ENCODE measurements around the gene MYO9B.

Gene MYO9B

DNA sequence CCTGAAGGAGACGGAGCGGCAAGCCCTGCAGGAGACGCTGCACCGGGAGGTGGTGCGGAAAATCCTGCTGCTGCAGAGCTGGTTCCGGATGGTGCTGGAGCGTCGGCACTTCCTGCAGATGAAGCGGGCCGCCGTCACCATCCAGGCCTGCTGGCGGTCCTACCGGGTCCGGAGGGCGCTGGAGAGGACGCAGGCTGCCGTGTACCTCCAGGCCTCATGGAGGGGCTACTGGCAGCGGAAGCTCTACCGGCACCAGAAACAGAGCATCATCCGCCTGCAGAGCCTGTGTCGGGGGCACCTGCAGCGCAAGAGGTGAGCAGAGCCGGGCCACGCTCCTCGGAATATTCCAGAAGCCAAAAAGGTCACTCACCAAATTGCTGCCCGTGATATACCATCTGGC is 117.2 kb downstream of the MYO9B start:
- no peak for DNase-seq

DNA sequence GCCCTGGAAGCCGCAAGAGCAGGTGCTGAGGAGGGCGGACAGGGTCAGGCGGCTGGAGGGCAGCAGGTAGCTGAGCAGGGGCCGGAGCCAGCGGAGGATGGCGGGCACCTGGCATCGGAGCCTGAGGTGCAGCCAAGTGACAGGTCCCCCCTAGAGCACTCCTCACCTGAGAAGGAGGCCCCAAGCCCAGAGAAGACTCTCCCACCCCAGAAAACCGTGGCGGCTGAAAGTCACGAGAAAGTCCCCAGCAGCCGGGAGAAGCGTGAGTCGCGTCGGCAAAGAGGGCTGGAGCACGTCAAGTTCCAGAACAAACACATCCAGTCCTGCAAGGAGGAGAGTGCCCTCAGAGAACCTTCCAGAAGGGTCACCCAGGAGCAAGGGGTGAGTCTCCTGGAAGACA is 119.0 kb downstream of the MYO9B start:
- DNase-seq, result no peak

DNA sequence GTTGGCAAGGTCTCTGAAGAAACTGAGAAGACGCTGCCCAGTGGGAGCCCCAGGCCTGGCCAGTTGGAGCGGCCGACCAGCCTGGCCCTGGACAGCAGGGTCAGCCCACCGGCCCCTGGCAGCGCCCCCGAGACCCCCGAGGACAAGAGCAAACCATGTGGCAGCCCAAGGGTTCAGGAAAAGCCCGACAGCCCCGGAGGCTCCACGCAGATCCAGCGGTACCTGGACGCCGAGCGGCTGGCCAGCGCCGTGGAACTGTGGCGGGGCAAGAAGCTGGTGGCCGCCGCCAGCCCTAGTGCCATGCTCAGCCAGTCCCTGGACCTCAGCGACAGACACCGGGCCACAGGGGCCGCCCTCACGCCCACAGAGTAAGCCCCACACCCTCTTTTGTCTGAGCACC is 119.5 kb downstream of the MYO9B start:
- no peak for DNase-seq

DNA sequence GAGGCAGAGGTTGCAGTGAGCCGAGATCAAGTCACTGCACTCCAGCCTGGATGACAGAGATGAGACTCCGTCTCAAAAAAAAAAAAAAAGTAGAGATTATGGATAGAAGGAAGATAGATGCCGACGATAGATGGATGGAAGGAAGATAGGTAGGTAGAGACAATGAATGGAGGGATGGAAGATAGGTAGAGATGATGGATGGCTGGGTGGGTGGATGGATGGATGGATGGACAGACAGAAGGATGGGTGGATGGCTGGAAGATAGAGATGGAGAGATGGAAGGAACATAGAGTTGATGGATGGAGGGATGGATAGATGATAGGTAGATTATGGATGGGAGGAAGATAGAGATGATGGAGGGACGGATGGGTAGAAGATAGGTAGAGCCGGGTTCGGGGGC is 121.0 kb downstream of the MYO9B start:
- DNase-seq, result no peak

DNA sequence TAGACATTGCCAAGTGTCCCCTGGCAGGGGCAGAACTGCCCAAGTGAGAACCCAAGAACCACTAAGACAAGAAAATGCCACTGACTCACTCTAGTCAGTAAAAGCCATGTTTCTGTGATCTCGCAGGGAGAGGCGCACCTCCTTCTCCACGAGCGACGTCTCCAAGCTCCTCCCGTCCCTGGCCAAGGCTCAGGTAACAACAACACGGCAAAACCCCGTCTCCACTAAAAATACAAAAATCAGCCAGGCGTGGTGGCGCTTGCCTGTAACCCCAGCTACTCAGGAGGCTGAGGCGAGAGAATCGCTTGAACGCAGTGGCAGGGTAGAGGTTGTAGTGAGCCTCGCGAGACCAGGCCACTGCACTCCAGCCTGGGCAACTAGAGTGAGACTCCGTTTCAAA is 122.1 kb downstream of the MYO9B start:
- no peak for DNase-seq

DNA sequence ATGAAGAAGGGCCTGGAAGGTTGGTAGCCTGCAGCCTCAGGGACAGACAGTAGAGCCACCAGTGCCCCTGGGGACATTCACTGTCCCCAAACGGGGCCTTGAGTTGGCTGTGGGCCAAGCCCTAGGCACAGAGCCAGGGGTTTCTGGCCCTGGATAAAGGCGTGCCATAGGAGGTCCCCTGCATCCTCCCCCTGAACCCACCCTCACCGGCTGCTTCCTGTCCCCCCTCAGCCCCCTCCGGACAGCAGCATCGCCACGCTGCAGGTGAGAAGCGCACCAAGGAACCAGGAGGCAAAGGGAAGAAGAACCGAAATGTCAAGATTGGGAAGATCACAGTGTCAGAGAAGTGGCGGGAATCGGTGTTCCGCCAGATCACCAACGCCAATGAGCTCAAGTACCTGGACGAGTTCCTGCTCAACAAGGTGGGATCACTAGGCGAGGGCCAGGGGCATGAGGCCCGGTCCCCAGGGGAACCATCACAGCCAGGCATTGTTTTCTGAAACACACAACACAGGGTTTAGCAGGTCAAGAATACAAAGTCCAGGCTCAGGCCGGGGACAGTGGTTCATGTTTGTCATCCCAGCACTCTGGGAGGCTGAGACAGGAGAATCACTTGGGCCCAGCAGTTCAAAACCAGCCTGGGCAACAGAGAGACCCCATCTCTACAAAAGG is 125.0 kb downstream of the MYO9B start:
- no peak for DNase-seq

DNA sequence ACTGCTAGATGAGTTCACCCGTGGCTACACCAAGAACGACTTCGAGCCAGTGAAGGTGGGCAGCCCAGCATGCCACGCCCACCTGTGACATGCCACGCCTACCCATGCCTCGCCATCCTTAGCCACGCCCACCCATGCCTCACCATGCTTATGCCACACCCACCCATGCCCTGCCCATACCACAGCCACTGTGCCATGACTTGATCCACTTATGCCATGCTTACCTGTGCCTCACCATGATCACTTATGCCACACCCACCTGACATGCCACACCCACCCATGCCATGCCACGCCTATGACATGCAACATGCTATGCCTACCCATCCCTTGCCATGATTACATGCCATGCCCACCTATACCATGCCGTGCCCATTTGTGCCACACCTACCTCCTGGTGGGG is 126.7 kb downstream of the MYO9B start:
- no peak for DNase-seq

DNA sequence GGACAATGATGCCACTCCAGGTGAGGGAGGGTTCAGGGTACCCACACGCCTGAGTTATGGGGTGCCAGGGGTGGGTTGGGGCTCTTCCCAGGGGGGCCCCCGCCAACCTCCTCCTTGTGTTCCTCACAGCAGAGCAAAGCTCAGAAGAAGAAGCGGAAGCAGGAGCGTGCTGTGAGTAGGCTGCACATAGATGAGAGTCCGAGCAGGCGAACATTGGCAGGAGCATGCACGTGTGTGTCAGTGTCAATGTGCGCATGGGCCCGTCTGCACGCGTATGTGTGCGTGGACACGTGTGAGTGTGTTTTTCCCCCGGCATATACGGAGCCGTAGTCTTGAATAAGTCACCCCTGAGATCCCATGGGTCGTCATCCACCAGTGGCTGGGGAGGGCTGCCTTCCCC is 127.1 kb downstream of the MYO9B start:
- no peak for DNase-seq

DNA sequence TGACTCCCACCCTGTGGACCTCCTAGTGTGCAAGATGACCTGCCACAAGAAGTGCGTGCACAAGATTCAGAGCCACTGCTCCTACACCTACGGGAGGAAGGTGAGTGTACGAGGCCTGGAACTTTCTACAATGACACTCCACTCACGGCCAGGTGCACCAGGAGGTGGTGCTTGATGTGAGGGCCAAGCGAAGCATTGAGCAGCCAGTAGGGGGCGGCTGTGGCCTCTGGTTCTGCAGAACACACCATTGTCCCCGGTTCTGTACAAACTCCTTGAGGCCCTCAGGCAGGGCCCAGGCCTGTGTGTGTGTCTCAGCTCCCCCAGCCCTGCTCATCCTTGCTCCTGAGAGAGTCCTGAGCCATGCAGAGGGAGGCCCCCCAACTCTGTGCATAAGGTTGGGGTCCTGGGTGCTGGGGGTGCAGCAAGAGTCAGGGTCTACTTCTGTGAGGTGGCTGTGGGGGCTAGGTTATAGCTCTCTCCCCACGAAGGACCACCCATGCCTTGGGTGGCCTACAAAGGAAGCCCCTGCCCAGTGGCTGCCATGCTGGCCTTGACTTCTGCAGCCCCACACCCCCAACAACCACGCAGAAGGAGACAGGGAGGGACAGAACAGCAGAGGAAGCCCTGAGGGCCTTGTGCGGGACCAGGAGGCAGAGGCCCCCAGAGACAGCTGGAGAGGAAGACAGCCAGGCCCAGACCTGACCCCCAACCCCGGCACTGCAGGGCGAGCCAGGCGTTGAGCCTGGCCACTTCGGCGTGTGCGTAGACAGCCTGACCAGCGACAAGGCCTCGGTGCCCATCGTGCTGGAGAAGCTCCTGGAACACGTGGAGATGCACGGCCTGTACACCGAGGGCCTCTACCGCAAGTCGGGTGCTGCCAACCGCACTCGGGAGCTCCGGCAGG is 129.9 kb downstream of the MYO9B start:
- DNase-seq, result peak; percentile 64 to 65

DNA sequence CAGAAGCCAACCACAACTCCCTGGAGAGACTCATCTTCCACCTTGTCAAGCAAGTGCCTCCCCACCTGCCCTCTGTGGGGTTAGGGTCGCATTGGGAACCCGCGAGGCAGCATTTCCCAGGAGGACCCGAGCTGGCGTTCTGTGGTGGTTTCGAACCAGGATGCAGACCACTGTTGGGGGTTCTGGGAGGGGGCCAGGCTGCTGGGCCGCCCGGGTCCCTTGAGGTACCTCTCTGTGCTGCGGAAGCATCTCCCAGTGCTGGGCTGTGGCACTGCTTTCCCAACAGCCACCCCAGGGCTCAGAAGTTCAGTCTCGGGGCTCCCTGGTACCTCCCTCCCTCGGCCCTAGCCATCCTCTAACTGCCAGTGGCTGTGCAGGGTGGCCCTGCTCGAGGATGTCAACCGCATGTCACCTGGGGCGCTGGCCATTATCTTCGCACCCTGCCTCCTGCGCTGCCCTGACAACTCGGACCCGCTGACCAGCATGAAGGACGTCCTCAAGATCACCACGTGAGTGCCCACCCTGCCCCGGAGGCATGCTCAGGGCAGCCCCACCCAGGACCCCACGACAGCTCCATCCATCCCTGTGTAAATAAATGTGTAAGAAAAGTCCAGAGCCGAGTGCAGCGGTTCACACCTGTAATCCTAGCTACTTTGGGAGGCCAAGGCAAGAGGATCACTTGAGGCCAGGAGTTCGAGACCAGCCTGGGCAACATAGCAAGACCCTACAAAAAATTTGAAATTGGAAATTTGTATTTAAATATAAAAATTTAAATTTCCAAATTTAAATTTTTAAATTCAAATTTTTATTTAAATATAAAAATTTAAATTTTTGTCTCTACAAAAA is 131.4 kb downstream of the MYO9B start:
- no peak for DNase-seq

DNA sequence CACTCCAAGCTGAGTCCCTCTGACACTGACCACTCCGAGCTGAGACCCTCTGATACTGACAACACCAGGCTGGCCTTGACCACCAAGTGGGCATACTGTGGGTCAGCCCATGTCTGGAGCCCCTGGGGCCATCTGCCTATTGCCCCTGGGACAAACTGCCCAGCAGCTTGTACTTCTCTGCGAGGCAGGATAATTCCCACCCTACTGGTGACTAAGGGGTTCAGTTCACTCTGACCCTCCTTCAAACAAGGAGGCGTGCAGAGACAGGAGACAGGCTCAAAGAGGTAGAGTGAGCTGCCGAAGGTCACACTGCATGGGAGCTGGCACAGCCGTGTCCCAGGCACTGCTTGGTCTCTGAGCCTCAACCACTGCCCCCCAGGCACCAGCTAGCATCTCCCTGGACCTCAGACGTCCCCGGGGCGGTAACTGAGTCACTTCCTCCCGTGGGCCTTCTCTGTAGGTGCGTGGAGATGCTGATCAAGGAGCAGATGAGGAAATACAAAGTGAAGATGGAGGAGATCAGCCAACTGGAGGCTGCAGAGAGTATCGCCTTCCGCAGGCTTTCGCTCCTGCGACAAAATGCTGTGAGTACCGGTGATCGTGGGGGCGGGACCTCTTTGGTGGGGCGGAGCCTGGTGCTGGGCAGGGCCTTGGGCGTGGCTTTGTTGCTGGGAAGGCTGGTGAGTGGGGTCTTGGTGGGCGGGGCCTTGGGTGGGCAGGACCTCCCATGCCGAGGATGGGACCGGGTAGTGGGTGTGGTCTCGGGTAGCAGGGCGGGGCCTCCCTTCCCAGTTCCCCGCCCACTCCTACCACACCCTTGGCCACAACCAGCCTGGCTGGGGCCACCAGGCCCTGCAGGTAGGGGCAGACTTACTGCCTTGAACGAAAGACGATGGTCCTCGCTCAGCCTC is 133.8 kb downstream of the MYO9B start:
- DNase-seq, result peak; percentile 42 to 51

DNA sequence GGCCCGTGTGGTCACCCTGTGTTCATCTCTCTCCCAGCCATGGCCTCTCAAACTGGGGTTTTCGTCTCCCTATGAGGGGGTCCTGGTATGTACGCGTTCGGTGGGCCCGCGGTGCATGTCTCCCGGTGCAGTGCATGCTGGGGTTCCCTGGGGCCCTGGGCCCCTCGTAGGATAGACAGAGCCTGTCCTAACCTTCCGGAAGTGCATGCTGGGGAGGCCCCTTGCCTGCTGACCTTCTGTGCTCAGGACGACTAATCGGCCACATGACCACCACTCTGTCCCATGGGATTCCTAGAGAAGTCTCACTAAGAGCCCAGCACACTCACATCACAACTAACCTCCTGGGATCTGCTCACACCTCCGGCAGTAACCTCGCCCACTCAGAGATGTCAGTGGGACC is 134.7 kb downstream of the MYO9B start:
- DNase-seq, result no peak

DNA sequence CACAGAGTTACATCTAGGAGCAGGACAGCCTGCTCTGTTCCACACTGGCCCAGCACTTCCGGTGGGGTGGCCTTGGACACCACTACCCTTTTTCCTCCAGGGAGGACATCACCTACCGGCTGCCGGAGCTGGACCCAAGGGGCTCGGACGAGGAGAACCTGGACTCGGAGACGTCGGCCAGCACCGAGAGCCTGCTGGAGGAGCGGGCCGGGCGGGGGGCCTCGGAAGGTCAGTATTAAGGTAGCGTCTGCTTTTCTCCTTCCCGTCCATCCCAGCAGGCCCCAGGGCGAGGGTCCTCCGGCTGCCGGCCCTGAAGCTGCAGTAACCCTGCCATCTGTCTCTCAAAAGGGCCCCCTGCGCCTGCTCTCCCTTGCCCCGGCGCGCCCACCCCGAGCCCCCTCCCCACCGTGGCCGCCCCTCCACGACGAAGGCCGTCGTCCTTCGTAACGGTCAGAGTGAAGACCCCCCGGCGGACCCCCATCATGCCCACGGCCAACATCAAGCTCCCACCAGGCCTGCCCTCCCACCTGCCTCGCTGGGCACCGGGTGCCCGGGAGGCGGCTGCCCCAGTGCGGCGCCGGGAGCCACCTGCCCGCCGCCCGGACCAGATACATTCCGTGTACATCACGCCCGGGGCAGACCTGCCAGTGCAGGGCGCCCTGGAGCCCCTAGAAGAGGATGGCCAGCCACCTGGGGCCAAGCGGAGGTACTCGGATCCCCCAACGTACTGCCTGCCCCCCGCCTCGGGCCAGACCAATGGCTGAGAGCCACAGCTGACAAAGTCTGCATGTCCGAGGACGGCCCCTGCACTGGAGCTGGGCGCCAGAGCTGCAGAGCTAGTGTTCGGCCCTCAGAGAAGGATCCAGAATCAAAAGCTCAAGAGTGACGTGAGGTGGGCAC is 136.2 kb downstream of the MYO9B start:
- no peak for DNase-seq

DNA sequence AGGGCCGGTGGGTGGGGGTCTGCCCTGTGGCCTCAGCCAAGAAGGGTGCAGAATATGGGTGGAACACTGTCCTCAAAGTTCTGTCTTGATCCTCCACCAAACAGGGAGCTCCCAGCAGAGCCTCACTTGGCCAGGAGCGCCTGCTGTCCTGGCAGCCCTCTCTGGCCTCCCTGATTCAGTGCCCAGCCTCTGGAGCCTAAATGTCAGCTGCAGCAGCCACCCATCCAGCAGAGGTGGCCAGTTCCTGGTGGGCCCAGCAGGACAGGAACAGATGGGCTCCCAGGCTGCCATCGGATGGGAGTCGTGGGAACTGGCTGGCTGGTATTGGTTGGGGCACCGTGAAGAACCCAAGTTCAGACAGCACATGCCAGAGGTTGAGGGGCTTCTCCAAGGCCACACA is 137.8 kb downstream of the MYO9B start:
- DNase-seq, result no peak

DNA sequence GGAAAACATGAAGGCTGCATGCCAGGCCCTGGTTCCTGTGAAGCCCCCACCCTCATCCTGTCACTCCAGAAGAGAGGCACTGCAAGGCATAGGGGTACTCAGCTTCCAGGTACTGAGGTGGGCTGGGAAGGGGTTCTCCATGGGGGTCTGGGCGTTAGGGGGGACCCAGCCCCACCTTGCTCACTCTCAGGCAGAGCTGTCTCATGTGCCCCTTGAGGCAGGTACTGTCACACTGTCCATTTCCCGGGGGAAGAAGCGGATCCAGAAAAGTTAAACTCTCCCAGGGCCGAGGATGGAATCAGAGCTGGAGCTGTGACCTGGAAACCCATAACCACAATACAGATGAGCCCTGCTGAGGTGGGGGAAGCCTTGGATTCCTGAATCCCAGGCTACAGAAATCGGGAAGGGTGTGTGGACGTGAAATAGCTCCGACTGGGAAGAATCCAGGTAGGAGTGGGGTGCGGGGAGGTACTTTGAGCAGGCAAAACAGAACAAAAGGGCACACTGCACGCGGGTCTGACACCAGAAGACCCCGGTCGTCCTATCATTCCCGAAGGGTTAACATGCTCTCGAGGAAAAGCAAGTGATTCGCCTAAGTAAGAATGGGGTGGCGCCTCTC is 139.0 kb downstream of the MYO9B start:
- DNase-seq, result no peak

DNA sequence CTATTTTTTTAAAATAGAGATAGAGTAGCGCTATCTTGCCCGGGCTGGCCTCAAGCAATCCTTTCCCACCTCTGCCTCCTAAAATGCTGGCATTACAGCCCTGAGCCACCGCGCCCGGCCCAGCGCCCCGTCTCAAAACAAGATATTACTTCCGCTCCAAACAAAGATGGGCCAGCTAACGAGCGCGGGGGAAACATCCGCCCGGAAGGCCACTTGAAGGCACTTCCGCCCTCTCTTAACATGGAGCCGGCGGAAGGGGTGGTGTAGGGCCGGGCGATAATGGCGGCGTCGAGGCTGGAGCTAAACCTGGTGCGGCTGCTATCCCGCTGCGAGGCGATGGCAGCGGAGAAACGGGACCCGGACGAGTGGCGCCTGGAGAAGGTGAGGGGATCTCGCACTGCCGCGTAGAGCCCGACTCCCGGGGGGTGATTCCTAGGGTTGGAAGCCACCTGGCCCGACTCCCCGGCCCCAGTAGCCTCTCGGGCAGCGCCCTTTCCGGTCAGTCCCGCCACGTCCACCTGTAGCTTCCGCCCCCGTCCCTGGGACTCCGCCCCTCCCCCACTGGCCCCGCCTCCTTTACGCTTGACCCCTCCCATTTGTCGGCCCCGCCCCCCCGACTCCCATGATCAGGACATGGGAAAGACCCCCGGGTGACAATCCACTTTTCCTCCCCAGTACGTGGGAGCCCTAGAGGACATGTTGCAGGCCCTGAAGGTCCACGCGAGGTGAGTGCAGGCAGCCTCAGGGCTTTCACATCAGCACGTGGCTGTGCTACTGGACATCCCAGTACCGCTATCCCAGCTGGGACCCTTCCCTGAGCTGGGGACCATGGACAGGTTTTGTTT is 139.8 kb downstream of the MYO9B start, which contains the start of gene USE1:
Gene USE1 (plus strand): TSS at position 231 of the 845 bp plus-strand sequence. CDS start 49 bp downstream, at position 280.
- DNase-seq, result peak; percentile 90 to 91

DNA sequence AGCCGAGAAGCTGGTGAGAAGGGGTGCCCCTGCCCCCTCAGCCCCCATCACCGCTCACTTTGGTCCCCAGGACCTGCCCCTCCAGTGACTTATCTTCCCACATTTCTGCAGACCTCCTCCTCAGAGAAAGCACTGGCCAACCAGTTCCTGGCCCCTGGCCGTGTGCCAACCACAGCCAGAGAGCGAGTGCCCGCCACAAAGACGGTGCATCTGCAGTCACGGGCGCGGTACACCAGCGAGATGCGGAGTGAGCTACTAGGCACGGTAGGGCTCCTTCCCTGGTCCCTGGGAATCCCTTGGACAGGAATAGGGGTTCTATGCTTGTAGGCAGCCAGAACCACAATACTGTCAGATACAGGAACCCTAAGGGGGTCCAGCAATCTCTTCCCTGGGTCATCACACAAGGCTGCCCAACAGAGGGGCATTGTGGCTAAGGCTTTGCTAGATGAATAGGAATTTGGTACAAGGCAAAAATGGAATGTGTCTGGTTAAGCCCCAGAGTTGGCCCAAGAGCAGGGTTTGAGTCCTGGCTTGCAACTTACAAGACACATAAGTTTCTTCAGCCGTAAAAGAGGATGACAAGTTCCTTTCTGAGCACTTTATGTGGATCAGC is 140.6 kb downstream of the MYO9B start:
- DNase-seq, result no peak

DNA sequence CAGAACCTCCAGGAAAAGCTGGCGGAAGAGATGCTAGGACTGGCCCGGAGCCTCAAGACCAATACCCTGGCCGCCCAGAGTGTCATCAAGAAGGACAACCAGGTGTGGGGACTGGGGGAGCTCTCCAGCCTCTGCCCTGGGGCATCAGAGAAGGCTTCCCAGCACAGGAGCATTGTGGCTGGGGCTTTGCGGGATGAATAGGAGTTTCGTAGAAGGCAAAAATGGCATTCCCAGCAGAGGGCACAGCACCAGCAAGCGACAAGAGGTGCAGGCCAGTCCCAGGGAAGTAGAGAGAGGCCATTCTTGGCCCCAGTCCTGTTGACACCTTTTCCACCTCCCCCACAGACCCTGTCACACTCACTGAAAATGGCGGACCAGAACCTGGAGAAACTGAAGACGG is 143.7 kb downstream of the MYO9B start:
- no peak for DNase-seq

DNA sequence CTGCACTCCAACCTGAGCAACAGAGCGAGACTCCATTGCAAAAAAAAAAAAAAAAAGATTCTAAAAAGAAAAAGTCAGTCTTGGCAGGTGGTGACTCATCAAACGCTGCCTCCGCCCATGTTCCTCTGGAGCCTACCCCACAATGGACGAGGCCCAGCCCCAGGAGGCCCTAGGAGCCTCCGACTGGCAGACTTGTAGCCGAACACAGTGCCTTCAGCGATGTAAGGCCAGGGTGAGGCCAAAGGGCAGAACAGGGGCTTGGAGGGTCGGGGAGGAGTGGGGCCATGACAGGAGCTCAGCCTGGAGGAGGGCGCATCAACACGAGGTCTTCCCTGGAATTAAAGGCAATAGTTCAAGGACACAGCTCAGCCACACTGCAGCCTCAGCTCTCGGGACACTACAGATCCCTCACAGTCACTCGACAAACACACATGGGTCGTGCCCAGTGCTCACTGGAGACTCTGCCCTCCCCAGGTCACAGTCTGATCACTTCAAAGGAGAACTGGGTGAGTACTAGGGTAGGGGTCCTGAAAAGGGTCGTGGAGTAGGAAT is 144.7 kb downstream of the MYO9B start:
- peak in 1 of 2 donors; percentile 36 for DNase-seq

Data from CD4-positive, alpha-beta T cell treated with Interleukin-1 beta for 1 hour (primary cell).